ENCODE data around the gene ALG14.
"Not testable (repeated sequence)": the region's sequence is repeated elsewhere in the genome, so short reads cannot be mapped to it uniquely, and the experiment has no call there.

The ALG14 gene

DNA sequence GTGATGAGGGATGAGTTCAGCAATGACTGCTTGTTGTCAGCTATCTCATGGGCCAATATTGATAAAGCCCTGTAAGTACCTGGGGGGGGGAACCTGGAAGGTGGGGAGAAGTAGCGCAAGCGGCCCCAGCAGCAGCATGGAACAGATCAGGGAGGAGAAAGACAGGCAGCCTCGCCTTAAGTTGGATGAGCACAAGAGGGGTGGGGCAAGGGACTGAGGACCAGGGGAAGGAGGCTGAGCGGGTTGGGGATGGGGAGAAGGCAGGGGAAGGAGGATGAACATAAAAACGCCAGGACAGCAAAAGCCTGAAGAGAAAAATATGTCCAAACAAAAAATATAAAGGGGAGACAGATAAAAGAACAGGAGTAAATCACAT lies 70.6 kb downstream of the ALG14 start:
- in situ Hi-C loops (cut with HindIII; ENCODE audit: low sequenced_read_pairs) = no loop called here
- no peak for DNase-seq (ENCODE audit: low read depth, low spot score)
- H3K4me3 ChIP-seq (ENCODE audit: low read depth, low read length) = no peak overlapping the region
- TF ChIP-seq CTCF (IDR thresholded peaks at IDR 0.05; ENCODE audit: low read depth, low read length) = no peak

DNA sequence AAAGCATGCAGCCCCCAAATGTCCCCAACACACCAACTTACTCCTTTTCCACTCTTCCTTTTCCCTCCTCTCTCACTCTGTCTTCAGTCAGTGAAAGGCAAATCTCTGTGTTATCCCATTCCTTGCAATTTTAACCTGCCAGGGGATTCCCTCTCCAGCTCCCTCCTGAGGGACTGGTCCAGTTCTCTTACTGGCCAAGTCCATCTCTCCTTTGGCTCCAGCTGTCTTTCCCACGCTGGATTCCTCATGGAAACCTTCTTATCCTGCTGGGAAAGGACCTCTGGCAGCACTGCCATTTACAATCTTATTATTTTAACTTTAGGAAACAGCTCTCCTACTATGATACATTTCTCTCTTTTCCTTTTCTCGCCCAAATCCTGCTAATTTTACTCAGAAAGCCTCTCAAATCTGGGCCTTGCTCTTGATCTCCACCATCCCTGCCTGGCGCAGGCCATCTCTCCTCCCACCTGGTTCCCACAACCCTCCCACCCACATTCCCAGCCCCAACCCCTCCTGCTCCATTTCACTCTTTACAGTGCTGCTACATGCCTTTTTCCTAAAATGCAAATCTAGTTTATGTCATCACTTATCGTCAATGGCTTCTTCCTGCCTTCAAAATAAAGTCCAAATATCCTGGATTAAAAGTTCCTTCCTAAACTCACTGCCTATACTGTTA lies 73.2 kb downstream of the ALG14 start:
- in situ Hi-C loops (cut with HindIII; ENCODE audit: low sequenced_read_pairs) = no loop called here
- no peak for TF ChIP-seq CTCF (IDR thresholded peaks at IDR 0.05; ENCODE audit: low read depth, low read length)
- no peak overlapping the region for H3K4me3 ChIP-seq (ENCODE audit: low read depth, low read length)
- no peak for DNase-seq (ENCODE audit: low read depth, low spot score)

DNA sequence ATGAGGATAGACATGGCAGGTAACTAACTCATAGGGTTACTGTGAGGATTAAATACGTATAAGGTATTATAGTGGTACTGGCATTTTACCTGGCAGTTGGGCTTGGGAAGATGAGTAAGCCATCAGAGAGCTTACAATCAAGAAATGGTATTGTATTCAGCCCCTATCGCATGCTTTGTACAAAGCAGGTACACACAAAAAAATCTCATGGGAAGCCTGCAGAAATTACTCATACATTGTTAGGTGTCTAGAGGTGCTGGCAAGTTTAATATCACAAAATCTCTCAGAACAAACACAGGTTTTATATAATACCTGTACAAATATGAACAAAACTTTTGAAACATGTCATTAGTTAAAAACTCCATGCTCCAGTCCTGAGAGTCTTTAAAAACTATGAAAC lies 74.0 kb downstream of the ALG14 start:
- in situ Hi-C loops (cut with HindIII; ENCODE audit: low sequenced_read_pairs) = no loop called here
- DNase-seq (ENCODE audit: low read depth, low spot score) = no peak

DNA sequence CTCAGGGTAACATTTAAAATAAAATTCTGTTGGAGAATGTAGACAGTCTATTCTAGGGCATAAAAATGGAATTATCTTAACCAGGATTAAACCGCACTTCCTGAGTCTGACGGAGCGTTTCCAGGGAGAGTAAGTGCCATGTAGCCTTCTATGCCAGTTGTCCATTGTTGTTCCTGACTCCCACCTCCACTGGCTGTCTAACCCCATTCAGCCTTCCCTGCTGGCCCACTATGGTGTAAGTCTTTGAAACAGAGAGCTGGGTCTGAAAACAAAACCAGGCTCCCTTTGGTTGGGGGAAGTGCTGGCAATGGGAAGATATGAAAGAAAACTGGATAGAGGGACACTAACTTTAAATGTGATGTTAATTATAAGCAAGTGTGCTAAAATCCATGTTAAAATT lies 74.6 kb downstream of the ALG14 start:
- no peak for TF ChIP-seq CTCF (IDR thresholded peaks at IDR 0.05; ENCODE audit: low read depth, low read length)
- DNase-seq (ENCODE audit: low read depth, low spot score) = no peak
- no peak overlapping the region for H3K4me3 ChIP-seq (ENCODE audit: low read depth, low read length)
- in situ Hi-C loops (cut with HindIII; ENCODE audit: low sequenced_read_pairs) = no loop called here

More for the DNA sequence above, 74.0 kb downstream of the ALG14 start:
- no peak overlapping the region for H3K4me3 ChIP-seq (ENCODE audit: low read depth, low read length)
- no peak for TF ChIP-seq CTCF (IDR thresholded peaks at IDR 0.05; ENCODE audit: low read depth, low read length)

- in situ Hi-C loops (cut with HindIII; ENCODE audit: low sequenced_read_pairs); DNase-seq (ENCODE audit: low read depth, low spot score); H3K4me3 ChIP-seq (ENCODE audit: low read depth, low read length): not testable (repeated sequence)
These were observed 77.2 kb downstream of the ALG14 start for GRCh38 chr1:94995536-94995935.

- no peak for TF ChIP-seq CTCF (IDR thresholded peaks at IDR 0.05; ENCODE audit: low read depth, low read length)
- H3K4me3 ChIP-seq (ENCODE audit: low read depth, low read length) = no peak overlapping the region
- DNase-seq (ENCODE audit: low read depth, low spot score) = no peak
- in situ Hi-C loops (cut with HindIII; ENCODE audit: low sequenced_read_pairs) = no loop called here
These were observed 77.9 kb downstream of the ALG14 start for GRCh38 chr1:94994805-94995204.

DNA sequence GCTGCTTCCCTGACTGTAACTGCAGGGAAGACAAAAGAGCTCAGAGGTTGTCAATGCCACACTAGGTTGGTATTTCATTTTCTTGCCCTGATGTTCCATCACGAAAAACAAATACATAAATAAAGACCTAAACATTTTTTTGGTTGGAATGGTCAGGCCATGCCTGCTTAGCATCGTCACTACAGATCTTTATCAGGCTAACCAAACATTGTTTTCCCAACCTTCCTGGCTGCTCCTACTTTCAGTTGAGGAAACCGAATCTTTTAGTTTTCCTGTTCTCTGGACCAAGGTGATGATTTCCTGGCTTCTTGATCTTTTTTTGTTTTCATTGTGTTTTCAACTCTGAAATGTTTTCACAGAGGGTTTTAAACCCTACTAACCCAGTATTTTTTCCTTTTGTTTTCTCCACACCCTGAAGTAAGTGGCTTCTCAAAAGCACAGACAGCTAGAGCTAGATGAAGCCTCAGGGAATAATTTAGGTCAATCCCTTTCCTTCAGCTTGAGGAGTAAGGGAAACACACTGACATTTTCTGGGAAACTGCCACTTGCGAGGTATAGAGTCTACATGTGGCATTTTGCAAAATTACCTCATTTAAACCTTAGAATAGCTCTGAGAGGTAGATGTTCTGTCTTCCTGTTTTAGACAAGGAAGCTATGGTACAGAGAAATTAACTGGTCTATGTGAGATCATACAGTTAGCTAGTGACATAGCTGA lies 78.7 kb downstream of the ALG14 start:
- in situ Hi-C loops (cut with HindIII; ENCODE audit: low sequenced_read_pairs) = no loop called here

More for the DNA sequence above, 78.7 kb downstream of the ALG14 start:
- DNase-seq (ENCODE audit: low read depth, low spot score) = no peak
- no peak for TF ChIP-seq CTCF (IDR thresholded peaks at IDR 0.05; ENCODE audit: low read depth, low read length)
- no peak overlapping the region for H3K4me3 ChIP-seq (ENCODE audit: low read depth, low read length)

Data from astrocyte of the spinal cord (primary cell).